ENCODE data around the gene SLC39A11.

- TF ChIP-seq CTCF (IDR thresholded peaks at IDR 0.05), result no peak
- TF ChIP-seq POLR2AphosphoS5 (IDR thresholded peaks at IDR 0.05; ENCODE audit: low read depth, low read length), result no peak
- TF ChIP-seq SIN3A (IDR thresholded peaks at IDR 0.05; ENCODE audit: borderline replicate concordance, insufficient read depth, low read depth, low read length), result no peak
These were observed 100.8 kb downstream of the SLC39A11 start for GRCh38 chr17:72991651-72992050.

Data from Panc1 (cell line).